OCI-LY3 (cell line): Measurements from ENCODE around the gene HSPA12B.

Source experiments
- H2AFZ ChIP-seq: fragments of 200-600, 300-600 bp; shearing (Covaris generic); 2 replicates; pipeline ENCODE4 v1.6.0; 2014; ENCODE audit warnings: antibody characterized with exemption, low read depth, low read length
- H3K27ac ChIP-seq: fragments of 200-600, 300-600 bp; sonication (generic); 2 replicates; pipeline ENCODE4 v1.5.1; 2014; ENCODE audit warnings: mild to moderate bottlenecking, low read length, moderate library complexity, mixed read lengths
- H3K27me3 ChIP-seq: fragments of 200-600, 300-600 bp; sonication (generic); 2 replicates; pipeline ENCODE4 v1.6.1; 2014; ENCODE audit warnings: low read depth, low read length, mixed read lengths
- H3K36me3 ChIP-seq: fragments of 200-600, 300-600 bp; sonication (generic); replicated peaks from 2 replicates; pipeline ENCODE3; 2014; ENCODE audit warnings: low read depth, low read length, mixed read lengths
- H3K4me1 ChIP-seq: fragments of 300-600, 200-600 bp; sonication (generic); 2 replicates; pipeline ENCODE4 v1.6.1; 2014; ENCODE audit warnings: low read length, mixed read lengths
- H3K4me2 ChIP-seq: fragments of 200-600, 300-600 bp; sonication (generic); 2 replicates; pipeline ENCODE4 v1.6.1; 2014; ENCODE audit warnings: low read length, mixed read lengths
- H3K4me3 ChIP-seq: fragments of 300-600, 200-600 bp; sonication (generic); 2 replicates; pipeline ENCODE4 v1.5.1; 2014; ENCODE audit warnings: antibody characterized with exemption, mild to moderate bottlenecking, low read length, moderate library complexity
- H3K79me2 ChIP-seq: fragments of 300-600, 200-600 bp; shearing (Covaris generic); 2 replicates; pipeline ENCODE4 v1.6.1; 2014; ENCODE audit warnings: mild to moderate bottlenecking, low read length, mixed read lengths
- H3K9ac ChIP-seq: fragments of 300-600, 200-600 bp; shearing (Covaris generic); 2 replicates; pipeline ENCODE4 v1.6.0; 2014; ENCODE audit warnings: mild to moderate bottlenecking, low read length, moderate library complexity
- H3K9me3 ChIP-seq: fragments of 200-600, 300-600 bp; shearing (Covaris generic); 2 replicates; pipeline ENCODE4 v1.6.1; 2014; ENCODE audit warnings: low read length, mixed read lengths; ENCODE audit not compliant: insufficient read depth
- H4K20me1 ChIP-seq: fragments of 200-600, 300-600 bp; sonication (generic); 2 replicates; pipeline ENCODE4 v1.6.1; 2016; ENCODE audit warnings: low read length, mixed read lengths; ENCODE audit not compliant: insufficient read depth
- EZH2phosphoT487 ChIP-seq: fragments of 200-600 bp; shearing (Covaris generic); IDR thresholded peaks from 2 replicates; pipeline ENCODE4 v1.6.1; 2018; ENCODE audit warnings: antibody characterized with exemption, mixed run types, low read depth
- TF ChIP-seq, protein P1 (sequence below): fragments of 200-600, 300-600 bp; sonication (generic); IDR thresholded peaks from 2 replicates; pipeline ENCODE4 v1.5.1; 2014; ENCODE audit warnings: antibody characterized with exemption, low read length, low read depth

HSPA12B gene

GRCh38 chr20:3784863-3785239 is 52.4 kb downstream of the HSPA12B start:
- H3K36me3 ChIP-seq: no peaks in the 10 kb centered on the region
- no peak overlapping the region for H3K4me3 ChIP-seq
- no peak overlapping the region for H2AFZ ChIP-seq
- H3K27me3 ChIP-seq: 0 out of 2 replicates have a peak, but pooled peaks cover 3% of the 10 kb centered on the region
- H3K27ac ChIP-seq: no peak overlapping the region
- no peak overlapping the region for H3K9ac ChIP-seq
- peaks cover 6% of the 10 kb centered on the region; the same call in 1 of the 2 replicates for H3K79me2 ChIP-seq
- H3K4me2 ChIP-seq: no peak overlapping the region
- peaks cover 4% of the 10 kb centered on the region; the same call in 1 of the 2 replicates for H4K20me1 ChIP-seq
- no peaks in the 10 kb centered on the region for H3K9me3 ChIP-seq
- peaks cover 15% of the 10 kb centered on the region for H3K4me1 ChIP-seq
- TF ChIP-seq EZH2phosphoT487: no peak
- TF ChIP-seq, protein P1, sequence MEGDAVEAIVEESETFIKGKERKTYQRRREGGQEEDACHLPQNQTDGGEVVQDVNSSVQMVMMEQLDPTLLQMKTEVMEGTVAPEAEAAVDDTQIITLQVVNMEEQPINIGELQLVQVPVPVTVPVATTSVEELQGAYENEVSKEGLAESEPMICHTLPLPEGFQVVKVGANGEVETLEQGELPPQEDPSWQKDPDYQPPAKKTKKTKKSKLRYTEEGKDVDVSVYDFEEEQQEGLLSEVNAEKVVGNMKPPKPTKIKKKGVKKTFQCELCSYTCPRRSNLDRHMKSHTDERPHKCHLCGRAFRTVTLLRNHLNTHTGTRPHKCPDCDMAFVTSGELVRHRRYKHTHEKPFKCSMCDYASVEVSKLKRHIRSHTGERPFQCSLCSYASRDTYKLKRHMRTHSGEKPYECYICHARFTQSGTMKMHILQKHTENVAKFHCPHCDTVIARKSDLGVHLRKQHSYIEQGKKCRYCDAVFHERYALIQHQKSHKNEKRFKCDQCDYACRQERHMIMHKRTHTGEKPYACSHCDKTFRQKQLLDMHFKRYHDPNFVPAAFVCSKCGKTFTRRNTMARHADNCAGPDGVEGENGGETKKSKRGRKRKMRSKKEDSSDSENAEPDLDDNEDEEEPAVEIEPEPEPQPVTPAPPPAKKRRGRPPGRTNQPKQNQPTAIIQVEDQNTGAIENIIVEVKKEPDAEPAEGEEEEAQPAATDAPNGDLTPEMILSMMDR: no peak

GRCh38 chr20:3785240-3786125 is 53.0 kb downstream of the HSPA12B start:
- H3K27ac ChIP-seq: no peak overlapping the region
- H3K4me1 ChIP-seq: peaks cover 13% of the 10 kb centered on the region
- H3K4me3 ChIP-seq: peak overlapping the region; percentile 73
- H3K4me2 ChIP-seq: peak overlapping the region; percentile 65
- H3K9me3 ChIP-seq: no peaks in the 10 kb centered on the region
- H4K20me1 ChIP-seq: peaks cover 4% of the 10 kb centered on the region; the same call in 1 of the 2 replicates
- TF ChIP-seq, protein P1: no peak
- TF ChIP-seq EZH2phosphoT487: no peak
- H2AFZ ChIP-seq: no peak overlapping the region
- no peak overlapping the region for H3K9ac ChIP-seq
- H3K79me2 ChIP-seq: peaks cover 6% of the 10 kb centered on the region; the same call in 1 of the 2 replicates
- no peaks in the 10 kb centered on the region for H3K36me3 ChIP-seq
- 0 out of 2 replicates have a peak, but pooled peaks cover 3% of the 10 kb centered on the region for H3K27me3 ChIP-seq

- peak overlapping the region; percentile 73 for H3K4me3 ChIP-seq
- H2AFZ ChIP-seq: no peak overlapping the region
- no peaks in the 10 kb centered on the region for H3K9me3 ChIP-seq
- peaks cover 6% of the 10 kb centered on the region; the same call in 1 of the 2 replicates for H3K79me2 ChIP-seq
- H3K9ac ChIP-seq: peak overlapping the region; percentile 30; the same call in 1 of the 2 replicates
- peaks cover 7% of the 10 kb centered on the region for H3K4me1 ChIP-seq
- TF ChIP-seq, protein P1: no peak
- no peak for TF ChIP-seq EZH2phosphoT487
- 0 out of 2 replicates have a peak, but pooled peaks cover 3% of the 10 kb centered on the region for H3K27me3 ChIP-seq
- peaks cover 4% of the 10 kb centered on the region; the same call in 1 of the 2 replicates for H4K20me1 ChIP-seq
- no peaks in the 10 kb centered on the region for H3K36me3 ChIP-seq
- H3K27ac ChIP-seq: no peak overlapping the region
- H3K4me2 ChIP-seq: peak overlapping the region; percentile 65
Measured at GRCh38 chr20:3786126-3786484, 53.6 kb downstream of the HSPA12B start.

GRCh38 chr20:3786665-3787323 is 54.3 kb downstream of the HSPA12B start, which contains the start of gene CENPB:
CENPB (minus strand) TSS chr20:3786740; CDS start chr20:3786483, 257 bp downstream.
- Histone ChIP-seq H3K79me2 (peaks cover 6% of the 10 kb centered on the region; the same call in 1 of the 2 replicates), H3K27ac (no peak within 1 kb of the TSS), H3K36me3 (no peaks in the 10 kb centered on the region), H3K4me3 (peak within 1 kb of the TSS; percentile 73), H3K27me3 (0 out of 2 replicates have a peak, but pooled peaks cover 3% of the 10 kb centered on the region), H3K9ac (peak within 1 kb of the TSS; percentile 51), H4K20me1 (peaks cover 4% of the 10 kb centered on the region; the same call in 1 of the 2 replicates), H2AFZ (peak within 1 kb of the TSS; percentile 81), H3K4me1 (peaks cover 7% of the 10 kb centered on the region), H3K4me2 (peak within 1 kb of the TSS; percentile 66), H3K9me3 (no peaks in the 10 kb centered on the region)
- no peak for TF ChIP-seq EZH2phosphoT487
- TF ChIP-seq, protein P1: peak; percentile 68
